Coronary artery (tissue), 2 donors: Measurements from ENCODE around the gene SH2D2A.

ENCODE experiments used
- DNase-seq: peaks from one replicate; pipeline ENCODE4 v3.0.0-alpha.2; 2017; ENCODE audit warnings: low spot score
- H3K27ac ChIP-seq, 2 donors: fragments of 200-600 bp; sonication (generic); one replicate each; pipeline ENCODE4 v1.5.1; 2016 to 2019
- H3K4me3 ChIP-seq: fragments of 200-600 bp; sonication (generic); 2 replicates; pipeline ENCODE4 v1.5.1; 2016; ENCODE audit warnings: mild to moderate bottlenecking, moderate library complexity
- CTCF ChIP-seq: fragments of 200-600 bp; sonication (generic); IDR thresholded peaks from one replicate; pipeline ENCODE4 v1.5.1; 2019; ENCODE audit warnings: antibody characterized with exemption

The SH2D2A gene

GRCh38 chr1:156808186-156809030 lies 8.2 kb downstream of the SH2D2A start:
- H3K4me3 ChIP-seq = no peak overlapping the region
- no peak overlapping the region for H3K27ac ChIP-seq
- no peak for TF ChIP-seq CTCF
- no peak for DNase-seq

GRCh38 chr1:156807627-156808026 lies 9.0 kb downstream of the SH2D2A start:
- Histone ChIP-seq H3K4me3 (no peak overlapping the region), H3K27ac (no peak overlapping the region)
- no peak for DNase-seq
- no peak for TF ChIP-seq CTCF

- Histone ChIP-seq H3K27ac (no peak overlapping the region), H3K4me3 (no peak overlapping the region)
- TF ChIP-seq CTCF = no peak
- no peak for DNase-seq
Measured at GRCh38 chr1:156806512-156807440, 9.9 kb downstream of the SH2D2A start.

- no peak for DNase-seq
- H3K4me3 ChIP-seq = no peak overlapping the region
- no peak for TF ChIP-seq CTCF
- H3K27ac ChIP-seq = no peak overlapping the region
Measured at GRCh38 chr1:156805766-156806511, 10.7 kb downstream of the SH2D2A start.

GRCh38 chr1:156804572-156805243 lies 11.9 kb downstream of the SH2D2A start:
- no peak for TF ChIP-seq CTCF
- no peak for DNase-seq
- H3K27ac ChIP-seq = peak overlapping the region in 1 of 2 donors; percentile 20
- H3K4me3 ChIP-seq = no peak overlapping the region

GRCh38 chr1:156804026-156804425 lies 12.6 kb downstream of the SH2D2A start:
- Histone ChIP-seq H3K27ac (no peak overlapping the region), H3K4me3 (no peak overlapping the region)
- DNase-seq = no peak
- no peak for TF ChIP-seq CTCF
